COLO668 (cell line): ENCODE data around the gene MEG3.

Experiments
- DNase-seq: peaks from one replicate; lab custom pipeline; 2025; ENCODE audit not compliant: unreplicated experiment; lab: John Stamatoyannopoulos, UW

Gene MEG3

GRCh38 chr14:100862277-100862676 lies 36.4 kb downstream of the MEG3 start:
- DNase-seq = no peak

- no peak for DNase-seq
Observed at GRCh38 chr14:100862793-100863192, 36.9 kb downstream of the MEG3 start.

- no peak for DNase-seq
Observed at GRCh38 chr14:100864206-100864605, 38.3 kb downstream of the MEG3 start.

GRCh38 chr14:100864960-100865681 lies 39.2 kb downstream of the MEG3 start:
- DNase-seq = no peak

GRCh38 chr14:100865682-100866591 lies 40.0 kb downstream of the MEG3 start:
- no peak for DNase-seq

- DNase-seq = no peak
Observed at GRCh38 chr14:100866666-100867630, 41.0 kb downstream of the MEG3 start.

GRCh38 chr14:100867631-100868315 lies 41.9 kb downstream of the MEG3 start:
- no peak for DNase-seq

GRCh38 chr14:100868621-100869370 lies 42.9 kb downstream of the MEG3 start:
- DNase-seq = no peak

- no peak for DNase-seq
Observed at GRCh38 chr14:100871234-100872186, 45.6 kb downstream of the MEG3 start.

- no peak for DNase-seq
Observed at GRCh38 chr14:100872259-100873095, 46.6 kb downstream of the MEG3 start.

- no peak for DNase-seq
Observed at GRCh38 chr14:100873096-100873482, 47.2 kb downstream of the MEG3 start.

- DNase-seq = no peak
Observed at GRCh38 chr14:100874051-100874410, 48.1 kb downstream of the MEG3 start.

GRCh38 chr14:100874411-100875091 lies 48.6 kb downstream of the MEG3 start:
- no peak for DNase-seq

GRCh38 chr14:100875126-100875525 lies 49.2 kb downstream of the MEG3 start:
- DNase-seq = no peak

GRCh38 chr14:100875861-100876590 lies 50.1 kb downstream of the MEG3 start:
- DNase-seq = no peak

GRCh38 chr14:100878271-100879146 lies 52.6 kb downstream of the MEG3 start:
- DNase-seq = no peak
